ENCODE measurements around the gene STMN3.
"Not testable (repeated sequence)": the region's sequence is repeated elsewhere in the genome, so short reads cannot be mapped to it uniquely, and the experiment has no call there.

Gene STMN3

GRCh38 chr20:63675681-63676368, 22.6 kb upstream of the STMN3 start:
- no peak for DNase-seq

- DNase-seq: no peak
These were observed 20.7 kb upstream of the STMN3 start for GRCh38 chr20:63673951-63674350.

GRCh38 chr20:63672666-63673065, 19.4 kb upstream of the STMN3 start:
- DNase-seq: no peak

GRCh38 chr20:63671695-63672094, 18.5 kb upstream of the STMN3 start:
- not testable (repeated sequence) for DNase-seq

GRCh38 chr20:63668351-63668750, 15.1 kb upstream of the STMN3 start:
- no peak for DNase-seq

GRCh38 chr20:63667858-63668257, 14.6 kb upstream of the STMN3 start:
- no peak for DNase-seq

- no peak for DNase-seq
These were observed 12.5 kb upstream of the STMN3 start for GRCh38 chr20:63665708-63666107.

- peak; percentile 83 for DNase-seq
These were observed 11.8 kb upstream of the STMN3 start for GRCh38 chr20:63664861-63665594.

- DNase-seq: no peak
These were observed 11.1 kb upstream of the STMN3 start for GRCh38 chr20:63664143-63664851.

GRCh38 chr20:63663332-63664066, 10.3 kb upstream of the STMN3 start:
- no peak for DNase-seq

GRCh38 chr20:63662813-63663189, 9.6 kb upstream of the STMN3 start:
- DNase-seq: no peak

GRCh38 chr20:63661959-63662812, 9.0 kb upstream of the STMN3 start:
- DNase-seq: no peak

- DNase-seq: no peak
These were observed 7.9 kb upstream of the STMN3 start for GRCh38 chr20:63661108-63661507.

- DNase-seq: no peak
These were observed 7.4 kb upstream of the STMN3 start for GRCh38 chr20:63660622-63661021.

- DNase-seq: not testable (repeated sequence)
These were observed 7.0 kb upstream of the STMN3 start for GRCh38 chr20:63660174-63660573.

GRCh38 chr20:63659370-63659769, 6.1 kb upstream of the STMN3 start:
- DNase-seq: no peak

GRCh38 chr20:63658749-63659187, 5.5 kb upstream of the STMN3 start:
- no peak for DNase-seq

GRCh38 chr20:63657937-63658748, 4.9 kb upstream of the STMN3 start, which contains the start of gene RTEL1:
Gene RTEL1, plus strand, starts transcription at chr20:63658312. Its CDS starts 1,091 bp downstream, at chr20:63659403.
- DNase-seq: peak; percentile 87

GRCh38 chr20:63657260-63657936, 4.2 kb upstream of the STMN3 start:
- DNase-seq: no peak

- peak; percentile 10 for DNase-seq
These were observed 3.2 kb upstream of the STMN3 start for GRCh38 chr20:63656451-63656850.

- no peak for DNase-seq
These were observed 2.0 kb upstream of the STMN3 start for GRCh38 chr20:63655249-63655648.

Measured in NCI-H226 (cell line).